HepG2 (cell line): ENCODE data around the gene DAGLB. TPM values are rescaled to one million over a fixed set of nuclear protein-coding genes. Genes with fewer than 3 reads are reported as not detected.
A peak's percentile ranks its signal among the peaks of the same experiment; 100 is the strongest.

ENCODE experiments used
- ADNP ChIP-seq: sonication (generic); formaldehyde crosslinking; IDR thresholded peaks from 2 replicates; pipeline ENCODE4 v1.4.0; 2020; ENCODE audit warnings: missing genetic modification reagents
- FOXO1 ChIP-seq: sonication (generic); formaldehyde crosslinking; IDR thresholded peaks from 2 replicates; pipeline ENCODE4 v1.4.0; 2020; ENCODE audit warnings: missing genetic modification reagents
- HMG20A ChIP-seq: IDR thresholded peaks from 2 replicates; pipeline ENCODE4 v1.6.1; 2016; ENCODE audit warnings: borderline replicate concordance
- HNF4A ChIP-seq: sonication (generic); formaldehyde crosslinking; IDR thresholded peaks from 2 replicates; pipeline ENCODE4 v1.4.0; 2020; ENCODE audit warnings: missing genetic modification reagents
- HNRNPUL1 ChIP-seq: fragments of 200-400 bp; formaldehyde crosslinking; IDR thresholded peaks from 2 replicates; pipeline ENCODE4 v1.6.1; 2017; ENCODE audit warnings: low read depth, mild to moderate bottlenecking, low read length, moderate library complexity
- KMT2A ChIP-seq: sonication (generic); formaldehyde crosslinking; IDR thresholded peaks from 2 replicates; pipeline ENCODE4 v1.4.0; 2020; ENCODE audit warnings: missing genetic modification reagents
- MIER2 ChIP-seq: IDR thresholded peaks from 2 replicates; pipeline ENCODE4 v1.6.1; 2016; ENCODE audit warnings: missing biosample characterization, missing genetic modification reagents
- NR2F6 ChIP-seq, 2 experiments: IDR thresholded peaks; 2 replicates each; pipeline ENCODE4 v1.6.1; 2016; ENCODE audit warnings: antibody characterized with exemption in 1 of 2, mild to moderate bottlenecking in 1 of 2
- POLR2G ChIP-seq: fragments of 200-400 bp; formaldehyde crosslinking; IDR thresholded peaks from 2 replicates; pipeline ENCODE4 v1.6.1; 2018; ENCODE audit warnings: mild to moderate bottlenecking, low read depth, low read length, moderate library complexity
- TOE1 ChIP-seq: sonication (generic); formaldehyde crosslinking; IDR thresholded peaks from 2 replicates; pipeline ENCODE4 v1.4.0; 2020; ENCODE audit warnings: mild to moderate bottlenecking, missing genetic modification reagents
- UBTF ChIP-seq: sonication (generic); formaldehyde crosslinking; IDR thresholded peaks from 2 replicates; pipeline ENCODE4 v1.4.0; 2020; ENCODE audit warnings: mild to moderate bottlenecking, missing genetic modification reagents
- ZNF138 ChIP-seq: sonication (generic); formaldehyde crosslinking; IDR thresholded peaks from 2 replicates; pipeline ENCODE4 v1.5.0; 2020; ENCODE audit warnings: mild to moderate bottlenecking, low read depth, missing genetic modification reagents
- ZNF180 ChIP-seq: sonication (generic); formaldehyde crosslinking; IDR thresholded peaks from 2 replicates; pipeline ENCODE4 v1.4.0; 2020; ENCODE audit warnings: low read depth, missing genetic modification reagents, borderline replicate concordance
- ZNF235 ChIP-seq: sonication (generic); formaldehyde crosslinking; IDR thresholded peaks from 2 replicates; pipeline ENCODE4 v1.8.1; 2023; ENCODE audit warnings: mild to moderate bottlenecking, missing genetic modification reagents, borderline replicate concordance
- ZNF879 ChIP-seq: sonication (generic); formaldehyde crosslinking; IDR thresholded peaks from 2 replicates; pipeline ENCODE4 v1.8.1; 2023; ENCODE audit warnings: missing genetic modification reagents
- polyA plus RNA-seq, 8 experiments: library from polyadenylated mRNA; depleted of rRNA in 3 of 8; stranded (reverse) in 7 of 8; unstranded in 1 of 8; fragments of >200 nt; fragmentation: Illumina TruSeq in 4 of 8; extraction: Trizol in 4 of 8; gene quantifications; 2 replicates each; pipeline versions ENCODE4 v1.2.1 to v1.2.3, GENCODE V29; 2011 to 2016; ENCODE audit warnings: low read depth in 4 of 8, missing spikeins in 1 of 8, mixed read lengths in 1 of 8; ENCODE audit not compliant: insufficient read depth in 1 of 8
- total RNA-seq, 5 experiments: library from RNA; depleted of rRNA; stranded (reverse); fragments of >200 nt; fragmentation: Illumina TruSeq; extraction: Trizol; gene quantifications; 2 replicates each; pipeline ENCODE4 v1.2.3, GENCODE V29; 2016; ENCODE audit warnings: low read depth in 1 of 5
- TF ChIP-seq, protein P1 (sequence below): sonication (generic); formaldehyde crosslinking; conservative IDR thresholded peaks from 2 replicates; pipeline ENCODE4 v1.4.0; 2020; ENCODE audit warnings: mild to moderate bottlenecking, missing genetic modification reagents, moderate library complexity
- TF ChIP-seq, protein P2 (sequence below): sonication (generic); formaldehyde crosslinking; conservative IDR thresholded peaks from 2 replicates; pipeline ENCODE4 v1.4.0; 2020; ENCODE audit warnings: missing genetic modification reagents
- TF ChIP-seq, protein P3 (sequence below): sonication (generic); formaldehyde crosslinking; IDR thresholded peaks from 2 replicates; pipeline ENCODE4 v1.4.0; 2020; ENCODE audit warnings: low read depth, mild to moderate bottlenecking, missing genetic modification reagents

Gene DAGLB
- total and polyA plus RNA-seq, 2 of the 13 experiments (the other 11 are each of a cell fraction or from before 2014, with no cell fraction given): 7.9 to 9.8 TPM

DNA sequence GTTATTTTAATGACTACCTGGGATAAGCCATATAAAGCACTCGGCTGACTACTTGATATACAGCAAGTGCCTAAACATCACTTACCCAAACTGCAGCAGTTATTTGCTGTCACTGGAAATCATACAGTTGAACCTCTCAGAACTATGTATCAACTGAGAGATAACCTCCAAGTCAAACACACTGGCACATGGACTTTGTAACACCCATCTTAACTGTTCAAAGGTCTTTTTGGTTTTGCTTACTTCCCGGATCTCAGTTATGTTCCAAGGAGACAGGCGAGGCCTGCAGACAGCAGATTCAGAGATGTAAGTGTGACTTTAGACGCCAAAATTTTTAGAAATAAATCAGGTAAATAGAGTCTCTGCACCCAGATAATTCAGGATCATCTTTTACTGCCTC, 34.6 kb upstream of the DAGLB start (continued):
- TF ChIP-seq, protein P1, sequence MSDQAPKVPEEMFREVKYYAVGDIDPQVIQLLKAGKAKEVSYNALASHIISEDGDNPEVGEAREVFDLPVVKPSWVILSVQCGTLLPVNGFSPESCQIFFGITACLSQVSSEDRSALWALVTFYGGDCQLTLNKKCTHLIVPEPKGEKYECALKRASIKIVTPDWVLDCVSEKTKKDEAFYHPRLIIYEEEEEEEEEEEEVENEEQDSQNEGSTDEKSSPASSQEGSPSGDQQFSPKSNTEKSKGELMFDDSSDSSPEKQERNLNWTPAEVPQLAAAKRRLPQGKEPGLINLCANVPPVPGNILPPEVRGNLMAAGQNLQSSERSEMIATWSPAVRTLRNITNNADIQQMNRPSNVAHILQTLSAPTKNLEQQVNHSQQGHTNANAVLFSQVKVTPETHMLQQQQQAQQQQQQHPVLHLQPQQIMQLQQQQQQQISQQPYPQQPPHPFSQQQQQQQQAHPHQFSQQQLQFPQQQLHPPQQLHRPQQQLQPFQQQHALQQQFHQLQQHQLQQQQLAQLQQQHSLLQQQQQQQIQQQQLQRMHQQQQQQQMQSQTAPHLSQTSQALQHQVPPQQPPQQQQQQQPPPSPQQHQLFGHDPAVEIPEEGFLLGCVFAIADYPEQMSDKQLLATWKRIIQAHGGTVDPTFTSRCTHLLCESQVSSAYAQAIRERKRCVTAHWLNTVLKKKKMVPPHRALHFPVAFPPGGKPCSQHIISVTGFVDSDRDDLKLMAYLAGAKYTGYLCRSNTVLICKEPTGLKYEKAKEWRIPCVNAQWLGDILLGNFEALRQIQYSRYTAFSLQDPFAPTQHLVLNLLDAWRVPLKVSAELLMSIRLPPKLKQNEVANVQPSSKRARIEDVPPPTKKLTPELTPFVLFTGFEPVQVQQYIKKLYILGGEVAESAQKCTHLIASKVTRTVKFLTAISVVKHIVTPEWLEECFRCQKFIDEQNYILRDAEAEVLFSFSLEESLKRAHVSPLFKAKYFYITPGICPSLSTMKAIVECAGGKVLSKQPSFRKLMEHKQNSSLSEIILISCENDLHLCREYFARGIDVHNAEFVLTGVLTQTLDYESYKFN (CRISPR knock-in tag): peak; percentile 91
- TF ChIP-seq, protein P2, sequence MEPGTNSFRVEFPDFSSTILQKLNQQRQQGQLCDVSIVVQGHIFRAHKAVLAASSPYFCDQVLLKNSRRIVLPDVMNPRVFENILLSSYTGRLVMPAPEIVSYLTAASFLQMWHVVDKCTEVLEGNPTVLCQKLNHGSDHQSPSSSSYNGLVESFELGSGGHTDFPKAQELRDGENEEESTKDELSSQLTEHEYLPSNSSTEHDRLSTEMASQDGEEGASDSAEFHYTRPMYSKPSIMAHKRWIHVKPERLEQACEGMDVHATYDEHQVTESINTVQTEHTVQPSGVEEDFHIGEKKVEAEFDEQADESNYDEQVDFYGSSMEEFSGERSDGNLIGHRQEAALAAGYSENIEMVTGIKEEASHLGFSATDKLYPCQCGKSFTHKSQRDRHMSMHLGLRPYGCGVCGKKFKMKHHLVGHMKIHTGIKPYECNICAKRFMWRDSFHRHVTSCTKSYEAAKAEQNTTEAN: no peak
- TF ChIP-seq NR2F6 (IDR thresholded peaks at IDR 0.05) (peak; percentile 49), NR2F6 (CRISPR knock-in tag; IDR thresholded peaks at IDR 0.05) (peak; percentile 54; the same call in 1 of the 2 replicates), MIER2 (CRISPR knock-in tag) (peak; percentile 27; the same call in 1 of the 2 replicates), ADNP (CRISPR knock-in tag) (no peak), ZNF180 (CRISPR knock-in tag) (no peak), TOE1 (CRISPR knock-in tag) (no peak), KMT2A (CRISPR knock-in tag) (no peak), ZNF879 (CRISPR knock-in tag) (no peak), UBTF (CRISPR knock-in tag) (no peak), HNRNPUL1 (no peak), POLR2G (no peak), FOXO1 (CRISPR knock-in tag) (0 out of 2 replicates have a peak, but pooled peaks have one; percentile 24), ZNF235 (CRISPR knock-in tag) (no peak), HNF4A (peak; percentile 97), ZNF138 (no peak), HMG20A (CRISPR knock-in tag) (peak; percentile 26; the same call in 1 of the 2 replicates)
- TF ChIP-seq, protein P3, sequence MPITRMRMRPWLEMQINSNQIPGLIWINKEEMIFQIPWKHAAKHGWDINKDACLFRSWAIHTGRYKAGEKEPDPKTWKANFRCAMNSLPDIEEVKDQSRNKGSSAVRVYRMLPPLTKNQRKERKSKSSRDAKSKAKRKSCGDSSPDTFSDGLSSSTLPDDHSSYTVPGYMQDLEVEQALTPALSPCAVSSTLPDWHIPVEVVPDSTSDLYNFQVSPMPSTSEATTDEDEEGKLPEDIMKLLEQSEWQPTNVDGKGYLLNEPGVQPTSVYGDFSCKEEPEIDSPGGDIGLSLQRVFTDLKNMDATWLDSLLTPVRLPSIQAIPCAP (CRISPR knock-in tag): no peak
